GM23338 (cell line): ENCODE results near the gene BEST2. TPM values are rescaled to one million over a fixed set of nuclear protein-coding genes. Genes with fewer than 3 reads are reported as not detected.
"Not testable (repeated sequence)": the region's sequence is repeated elsewhere in the genome, so short reads cannot be mapped to it uniquely, and the experiment has no call there.

Experiments
- ATAC-seq: fragments of 200-7000 bp; cut with Tn5 transposase; 3 replicates; pipeline ENCODE4 v1.9.1; 2020
- DNase-seq: peaks from one replicate; pipeline ENCODE4 v3.0.0-alpha.2; 2015; ENCODE audit warnings: low spot score
- H2AFZ ChIP-seq: fragments of 200-600 bp; sonication (generic); 2 replicates; pipeline ENCODE4 v1.8.0; 2016; ENCODE audit warnings: antibody characterized with exemption, mild to moderate bottlenecking, moderate library complexity
- H3F3A ChIP-seq: fragments of 200-600 bp; sonication (generic); replicated peaks from 2 replicates; pipeline ENCODE4 v1.8.0; 2017; ENCODE audit warnings: antibody characterized with exemption, mixed run types, low read depth
- H3K27ac ChIP-seq: fragments of 200-600 bp; sonication (generic); 2 replicates; pipeline ENCODE4 v1.6.1; 2016; ENCODE audit warnings: low read depth
- H3K27me3 ChIP-seq: fragments of 200-600 bp; sonication (generic); 2 replicates; pipeline ENCODE4 v1.8.0; 2016; ENCODE audit warnings: mild to moderate bottlenecking, mixed run types, moderate library complexity; ENCODE audit not compliant: insufficient read depth
- H3K36me3 ChIP-seq: fragments of 200-600 bp; sonication (generic); 2 replicates; pipeline ENCODE4 v1.8.0; 2016; ENCODE audit warnings: mild to moderate bottlenecking; ENCODE audit not compliant: insufficient read depth
- H3K4me1 ChIP-seq: fragments of 200-600 bp; sonication (generic); 2 replicates; pipeline ENCODE4 v1.8.0; 2016; ENCODE audit warnings: mild to moderate bottlenecking, moderate library complexity; ENCODE audit not compliant: insufficient read depth
- H3K4me2 ChIP-seq: fragments of 200-600 bp; sonication (generic); 2 replicates; pipeline ENCODE4 v1.7.1; 2017; ENCODE audit warnings: mixed run types
- H3K4me3 ChIP-seq: fragments of 200-600 bp; sonication (generic); 2 replicates; pipeline ENCODE4 v1.6.1; 2016; ENCODE audit warnings: mixed run types
- H3K79me2 ChIP-seq: fragments of 200-600 bp; sonication (generic); replicated peaks from 2 replicates; pipeline ENCODE4 v1.8.0; 2017; ENCODE audit warnings: mild to moderate bottlenecking; ENCODE audit not compliant: insufficient read depth
- H3K9me2 ChIP-seq: fragments of 200-600 bp; sonication (generic); 2 replicates; pipeline ENCODE4 v1.8.0; 2017; ENCODE audit not compliant: insufficient read depth
- H4K20me1 ChIP-seq: fragments of 200-600 bp; sonication (generic); replicated peaks from 2 replicates; pipeline ENCODE4 v1.8.0; 2017; ENCODE audit warnings: mild to moderate bottlenecking; ENCODE audit not compliant: insufficient read depth
- H3K27ac Mint-ChIP-seq: 2 replicates; pipeline ENCODE4 v1.8.0; 2020; ENCODE audit warnings: inconsistent platforms, mild to moderate bottlenecking, moderate library complexity, mixed read lengths
- H3K27me3 Mint-ChIP-seq: 3 replicates; pipeline ENCODE4 v1.8.0; 2022; ENCODE audit warnings: low read depth, mild to moderate bottlenecking, moderate library complexity, mixed read lengths, inconsistent platforms; ENCODE audit not compliant: insufficient read depth, poor library complexity
- H3K36me3 Mint-ChIP-seq: 3 replicates; pipeline ENCODE4 v1.8.0; 2021; ENCODE audit warnings: low read depth, mild to moderate bottlenecking, inconsistent platforms, moderate library complexity, mixed read lengths
- H3K4me1 Mint-ChIP-seq: 3 replicates; pipeline ENCODE4 v1.8.0; 2020; ENCODE audit warnings: mild to moderate bottlenecking, inconsistent platforms, mixed read lengths
- H3K4me3 Mint-ChIP-seq: 3 replicates; pipeline ENCODE4 v1.8.0; 2021; ENCODE audit warnings: moderate library complexity, mild to moderate bottlenecking, inconsistent platforms, mixed read lengths
- H3K9me3 Mint-ChIP-seq: 3 replicates; pipeline ENCODE4 v1.8.0; 2020; ENCODE audit warnings: moderate library complexity, mild to moderate bottlenecking, inconsistent platforms, mixed read lengths
- CREB1 ChIP-seq: fragments of 250-450 bp; sonication (Bioruptor Pico); IDR thresholded peaks from 2 replicates; pipeline ENCODE4 v1.5.0; 2020; ENCODE audit warnings: low read depth, mild to moderate bottlenecking, moderate library complexity
- EZH2phosphoT487 ChIP-seq: fragments of 200-600 bp; sonication (generic); IDR thresholded peaks from one replicate; pipeline ENCODE4 v1.8.1; 2018; ENCODE audit warnings: antibody characterized with exemption; ENCODE audit not compliant: unreplicated experiment
- JUNB ChIP-seq: IDR thresholded peaks from one replicate; pipeline ENCODE4 v1.6.1; 2016; ENCODE audit warnings: antibody characterized with exemption; ENCODE audit not compliant: unreplicated experiment
- NANOG ChIP-seq: IDR thresholded peaks from 2 replicates; pipeline ENCODE4 v1.6.1; 2016; ENCODE audit warnings: antibody characterized with exemption, borderline replicate concordance
- POLR2AphosphoS5 ChIP-seq: IDR thresholded peaks from 2 replicates; pipeline ENCODE4 v1.6.1; 2016; ENCODE audit warnings: antibody characterized with exemption, low read depth
- ZNF331 ChIP-seq: fragments of 250-450 bp; sonication (Bioruptor Pico); IDR thresholded peaks from 2 replicates; pipeline ENCODE4 v1.5.0; 2020; ENCODE audit warnings: low read depth, mild to moderate bottlenecking, moderate library complexity
- polyA plus RNA-seq: library from polyadenylated mRNA; unstranded; fragments of >200 nt; fragmentation: Nextera tagmentation; extraction: Ambion mirVana; gene quantifications from 2 replicates; pipeline ENCODE4 v1.2.1, GENCODE V29; 2016
- total RNA-seq: library from RNA; depleted of rRNA; stranded (reverse); fragments of >200 nt; shearing (Covaris generic); gene quantifications from 2 replicates; pipeline ENCODE4 v1.2.3, GENCODE V29; 2014
- TF ChIP-seq, protein P1 (sequence below): IDR thresholded peaks from 2 replicates; pipeline ENCODE4 v1.6.1; 2016; ENCODE audit warnings: antibody characterized with exemption
- TF ChIP-seq, protein P2 (sequence below): IDR thresholded peaks from one replicate; pipeline ENCODE4 v1.6.1; 2018; ENCODE audit warnings: antibody characterized with exemption; ENCODE audit not compliant: unreplicated experiment
- TF ChIP-seq, protein P3 (sequence below): fragments of 250-450 bp; sonication (Bioruptor Pico); IDR thresholded peaks from 2 replicates; pipeline ENCODE4 v1.5.0; 2020; ENCODE audit warnings: mild to moderate bottlenecking, moderate library complexity
- TF ChIP-seq, protein P4 (sequence below), 2 experiments: fragments of 200-600 bp in 1 of 2; sonication (generic) in 1 of 2; conservative IDR thresholded peaks; 2 replicates each; pipeline versions ENCODE4 v1.5.1 to v1.6.1; 2016 to 2017; ENCODE audit warnings: antibody characterized with exemption in 2 of 2, low read depth in 2 of 2, mild to moderate bottlenecking in 2 of 2, moderate library complexity in 1 of 2

The BEST2 gene
- total and polyA plus RNA-seq, 2 experiments from 2014 or later: 1.2 to 10.4 TPM

DNA sequence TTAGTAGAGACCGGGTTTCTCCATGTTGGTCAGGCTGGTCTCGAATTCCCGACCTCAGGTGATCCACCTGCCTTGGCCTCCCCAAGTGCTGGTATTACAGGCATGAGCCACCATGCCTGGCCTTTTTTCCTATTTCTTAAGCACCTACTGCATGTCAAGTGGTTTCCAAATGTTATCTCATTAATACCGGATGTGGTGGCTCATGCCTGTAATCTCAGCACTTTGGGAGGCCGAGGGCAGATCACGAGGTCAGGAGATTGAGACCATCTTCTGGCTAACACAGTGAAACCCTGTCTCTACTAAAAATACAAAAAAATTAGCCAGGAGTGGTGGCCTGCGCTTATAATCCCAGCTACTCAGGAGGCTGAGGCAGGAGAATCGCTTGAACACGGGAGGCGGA lies 26.0 kb upstream of the BEST2 start:
- Mint-ChIP-seq H3K27me3 (peaks cover 23% of the 10 kb centered on the region), H3K4me1 (peaks cover 12% of the 10 kb centered on the region), H3K36me3 (peaks cover 38% of the 10 kb centered on the region)
- DNase-seq, H3K36me3 ChIP-seq, H3K4me2 ChIP-seq, H3K4me3 Mint-ChIP-seq, H4K20me1 ChIP-seq, ATAC-seq, H3K4me1 ChIP-seq, H3K9me3 Mint-ChIP-seq, H2AFZ ChIP-seq, H3K9me2 ChIP-seq, H3K27ac Mint-ChIP-seq, H3K27me3 ChIP-seq, H3K4me3 ChIP-seq: not testable (repeated sequence)
- H3F3A ChIP-seq: peaks cover 23% of the 10 kb centered on the region
- peaks cover 34% of the 10 kb centered on the region for H3K79me2 ChIP-seq
- peak overlapping the region; percentile 26; the same call in 1 of the 2 replicates for H3K27ac ChIP-seq

DNA sequence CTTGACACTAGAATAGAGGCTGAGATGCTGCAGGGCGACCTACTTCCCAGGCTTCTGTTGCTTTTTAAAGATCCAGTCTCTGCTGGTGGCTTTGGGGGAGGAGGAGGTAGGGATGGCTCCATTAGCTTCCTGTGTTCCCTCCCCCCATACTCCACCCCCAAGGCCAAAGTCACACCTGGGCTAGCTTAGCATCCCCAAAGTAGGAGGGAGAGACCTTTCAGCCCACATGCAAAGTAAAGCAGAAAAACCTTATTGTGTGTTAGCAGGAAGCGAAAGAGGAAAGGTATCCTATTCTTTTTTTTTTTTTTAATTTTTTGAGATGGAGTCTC lies 24.6 kb upstream of the BEST2 start:
- no peaks in the 10 kb centered on the region; the same call in 2 of the 3 replicates for H3K9me3 Mint-ChIP-seq
- peaks cover 37% of the 10 kb centered on the region for H3K36me3 Mint-ChIP-seq
- H3K4me3 Mint-ChIP-seq: no peak overlapping the region; the same call in 2 of the 3 replicates
- Histone ChIP-seq H3K4me1 (no peaks in the 10 kb centered on the region; the same call in 1 of the 2 replicates), H3K27ac (peak overlapping the region; percentile 66; the same call in 1 of the 2 replicates), H2AFZ (no peak overlapping the region), H3F3A (peaks cover 26% of the 10 kb centered on the region), H3K36me3 (no peaks in the 10 kb centered on the region), H3K4me2 (no peak overlapping the region), H3K4me3 (no peak overlapping the region), H4K20me1 (peaks cover 13% of the 10 kb centered on the region), H3K79me2 (peaks cover 32% of the 10 kb centered on the region), H3K27me3 (no peaks in the 10 kb centered on the region), H3K9me2 (no peaks in the 10 kb centered on the region)
- H3K27ac Mint-ChIP-seq: no peak overlapping the region
- DNase-seq (peak; percentile 41), ATAC-seq (no peak)
- peaks cover 8% of the 10 kb centered on the region; the same call in 2 of the 3 replicates for H3K4me1 Mint-ChIP-seq
- peaks cover 21% of the 10 kb centered on the region for H3K27me3 Mint-ChIP-seq
- TF ChIP-seq JUNB: no peak
- no peak for TF ChIP-seq POLR2AphosphoS5
- TF ChIP-seq EZH2phosphoT487: no peak
- TF ChIP-seq ZNF331 (CRISPR knock-in tag): no peak
- TF ChIP-seq, protein P1, sequence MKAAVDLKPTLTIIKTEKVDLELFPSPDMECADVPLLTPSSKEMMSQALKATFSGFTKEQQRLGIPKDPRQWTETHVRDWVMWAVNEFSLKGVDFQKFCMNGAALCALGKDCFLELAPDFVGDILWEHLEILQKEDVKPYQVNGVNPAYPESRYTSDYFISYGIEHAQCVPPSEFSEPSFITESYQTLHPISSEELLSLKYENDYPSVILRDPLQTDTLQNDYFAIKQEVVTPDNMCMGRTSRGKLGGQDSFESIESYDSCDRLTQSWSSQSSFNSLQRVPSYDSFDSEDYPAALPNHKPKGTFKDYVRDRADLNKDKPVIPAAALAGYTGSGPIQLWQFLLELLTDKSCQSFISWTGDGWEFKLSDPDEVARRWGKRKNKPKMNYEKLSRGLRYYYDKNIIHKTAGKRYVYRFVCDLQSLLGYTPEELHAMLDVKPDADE: no peak
- no peak for TF ChIP-seq NANOG
- TF ChIP-seq, protein P2, sequence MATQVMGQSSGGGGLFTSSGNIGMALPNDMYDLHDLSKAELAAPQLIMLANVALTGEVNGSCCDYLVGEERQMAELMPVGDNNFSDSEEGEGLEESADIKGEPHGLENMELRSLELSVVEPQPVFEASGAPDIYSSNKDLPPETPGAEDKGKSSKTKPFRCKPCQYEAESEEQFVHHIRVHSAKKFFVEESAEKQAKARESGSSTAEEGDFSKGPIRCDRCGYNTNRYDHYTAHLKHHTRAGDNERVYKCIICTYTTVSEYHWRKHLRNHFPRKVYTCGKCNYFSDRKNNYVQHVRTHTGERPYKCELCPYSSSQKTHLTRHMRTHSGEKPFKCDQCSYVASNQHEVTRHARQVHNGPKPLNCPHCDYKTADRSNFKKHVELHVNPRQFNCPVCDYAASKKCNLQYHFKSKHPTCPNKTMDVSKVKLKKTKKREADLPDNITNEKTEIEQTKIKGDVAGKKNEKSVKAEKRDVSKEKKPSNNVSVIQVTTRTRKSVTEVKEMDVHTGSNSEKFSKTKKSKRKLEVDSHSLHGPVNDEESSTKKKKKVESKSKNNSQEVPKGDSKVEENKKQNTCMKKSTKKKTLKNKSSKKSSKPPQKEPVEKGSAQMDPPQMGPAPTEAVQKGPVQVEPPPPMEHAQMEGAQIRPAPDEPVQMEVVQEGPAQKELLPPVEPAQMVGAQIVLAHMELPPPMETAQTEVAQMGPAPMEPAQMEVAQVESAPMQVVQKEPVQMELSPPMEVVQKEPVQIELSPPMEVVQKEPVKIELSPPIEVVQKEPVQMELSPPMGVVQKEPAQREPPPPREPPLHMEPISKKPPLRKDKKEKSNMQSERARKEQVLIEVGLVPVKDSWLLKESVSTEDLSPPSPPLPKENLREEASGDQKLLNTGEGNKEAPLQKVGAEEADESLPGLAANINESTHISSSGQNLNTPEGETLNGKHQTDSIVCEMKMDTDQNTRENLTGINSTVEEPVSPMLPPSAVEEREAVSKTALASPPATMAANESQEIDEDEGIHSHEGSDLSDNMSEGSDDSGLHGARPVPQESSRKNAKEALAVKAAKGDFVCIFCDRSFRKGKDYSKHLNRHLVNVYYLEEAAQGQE: no peak
- TF ChIP-seq, protein P3, sequence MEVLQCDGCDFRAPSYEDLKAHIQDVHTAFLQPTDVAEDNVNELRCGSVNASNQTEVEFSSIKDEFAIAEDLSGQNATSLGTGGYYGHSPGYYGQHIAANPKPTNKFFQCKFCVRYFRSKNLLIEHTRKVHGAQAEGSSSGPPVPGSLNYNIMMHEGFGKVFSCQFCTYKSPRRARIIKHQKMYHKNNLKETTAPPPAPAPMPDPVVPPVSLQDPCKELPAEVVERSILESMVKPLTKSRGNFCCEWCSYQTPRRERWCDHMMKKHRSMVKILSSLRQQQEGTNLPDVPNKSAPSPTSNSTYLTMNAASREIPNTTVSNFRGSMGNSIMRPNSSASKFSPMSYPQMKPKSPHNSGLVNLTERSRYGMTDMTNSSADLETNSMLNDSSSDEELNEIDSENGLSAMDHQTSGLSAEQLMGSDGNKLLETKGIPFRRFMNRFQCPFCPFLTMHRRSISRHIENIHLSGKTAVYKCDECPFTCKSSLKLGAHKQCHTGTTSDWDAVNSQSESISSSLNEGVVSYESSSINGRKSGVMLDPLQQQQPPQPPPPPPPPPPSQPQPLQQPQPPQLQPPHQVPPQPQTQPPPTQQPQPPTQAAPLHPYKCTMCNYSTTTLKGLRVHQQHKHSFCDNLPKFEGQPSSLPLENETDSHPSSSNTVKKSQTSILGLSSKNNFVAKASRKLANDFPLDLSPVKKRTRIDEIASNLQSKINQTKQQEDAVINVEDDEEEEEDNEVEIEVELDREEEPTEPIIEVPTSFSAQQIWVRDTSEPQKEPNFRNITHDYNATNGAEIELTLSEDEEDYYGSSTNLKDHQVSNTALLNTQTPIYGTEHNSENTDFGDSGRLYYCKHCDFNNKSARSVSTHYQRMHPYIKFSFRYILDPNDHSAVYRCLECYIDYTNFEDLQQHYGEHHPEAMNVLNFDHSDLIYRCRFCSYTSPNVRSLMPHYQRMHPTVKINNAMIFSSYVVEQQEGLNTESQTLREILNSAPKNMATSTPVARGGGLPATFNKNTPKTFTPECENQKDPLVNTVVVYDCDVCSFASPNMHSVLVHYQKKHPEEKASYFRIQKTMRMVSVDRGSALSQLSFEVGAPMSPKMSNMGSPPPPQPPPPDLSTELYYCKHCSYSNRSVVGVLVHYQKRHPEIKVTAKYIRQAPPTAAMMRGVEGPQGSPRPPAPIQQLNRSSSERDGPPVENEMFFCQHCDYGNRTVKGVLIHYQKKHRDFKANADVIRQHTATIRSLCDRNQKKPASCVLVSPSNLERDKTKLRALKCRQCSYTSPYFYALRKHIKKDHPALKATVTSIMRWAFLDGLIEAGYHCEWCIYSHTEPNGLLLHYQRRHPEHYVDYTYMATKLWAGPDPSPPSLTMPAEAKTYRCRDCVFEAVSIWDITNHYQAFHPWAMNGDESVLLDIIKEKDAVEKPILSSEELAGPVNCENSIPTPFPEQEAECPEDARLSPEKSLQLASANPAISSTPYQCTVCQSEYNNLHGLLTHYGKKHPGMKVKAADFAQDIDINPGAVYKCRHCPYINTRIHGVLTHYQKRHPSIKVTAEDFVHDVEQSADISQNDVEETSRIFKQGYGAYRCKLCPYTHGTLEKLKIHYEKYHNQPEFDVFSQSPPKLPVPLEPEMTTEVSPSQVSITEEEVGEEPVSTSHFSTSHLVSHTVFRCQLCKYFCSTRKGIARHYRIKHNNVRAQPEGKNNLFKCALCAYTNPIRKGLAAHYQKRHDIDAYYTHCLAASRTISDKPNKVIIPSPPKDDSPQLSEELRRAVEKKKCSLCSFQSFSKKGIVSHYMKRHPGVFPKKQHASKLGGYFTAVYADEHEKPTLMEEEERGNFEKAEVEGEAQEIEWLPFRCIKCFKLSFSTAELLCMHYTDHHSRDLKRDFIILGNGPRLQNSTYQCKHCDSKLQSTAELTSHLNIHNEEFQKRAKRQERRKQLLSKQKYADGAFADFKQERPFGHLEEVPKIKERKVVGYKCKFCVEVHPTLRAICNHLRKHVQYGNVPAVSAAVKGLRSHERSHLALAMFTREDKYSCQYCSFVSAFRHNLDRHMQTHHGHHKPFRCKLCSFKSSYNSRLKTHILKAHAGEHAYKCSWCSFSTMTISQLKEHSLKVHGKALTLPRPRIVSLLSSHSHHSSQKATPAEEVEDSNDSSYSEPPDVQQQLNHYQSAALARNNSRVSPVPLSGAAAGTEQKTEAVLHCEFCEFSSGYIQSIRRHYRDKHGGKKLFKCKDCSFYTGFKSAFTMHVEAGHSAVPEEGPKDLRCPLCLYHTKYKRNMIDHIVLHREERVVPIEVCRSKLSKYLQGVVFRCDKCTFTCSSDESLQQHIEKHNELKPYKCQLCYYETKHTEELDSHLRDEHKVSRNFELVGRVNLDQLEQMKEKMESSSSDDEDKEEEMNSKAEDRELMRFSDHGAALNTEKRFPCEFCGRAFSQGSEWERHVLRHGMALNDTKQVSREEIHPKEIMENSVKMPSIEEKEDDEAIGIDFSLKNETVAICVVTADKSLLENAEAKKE (CRISPR knock-in tag): no peak
- TF ChIP-seq, protein P4, sequence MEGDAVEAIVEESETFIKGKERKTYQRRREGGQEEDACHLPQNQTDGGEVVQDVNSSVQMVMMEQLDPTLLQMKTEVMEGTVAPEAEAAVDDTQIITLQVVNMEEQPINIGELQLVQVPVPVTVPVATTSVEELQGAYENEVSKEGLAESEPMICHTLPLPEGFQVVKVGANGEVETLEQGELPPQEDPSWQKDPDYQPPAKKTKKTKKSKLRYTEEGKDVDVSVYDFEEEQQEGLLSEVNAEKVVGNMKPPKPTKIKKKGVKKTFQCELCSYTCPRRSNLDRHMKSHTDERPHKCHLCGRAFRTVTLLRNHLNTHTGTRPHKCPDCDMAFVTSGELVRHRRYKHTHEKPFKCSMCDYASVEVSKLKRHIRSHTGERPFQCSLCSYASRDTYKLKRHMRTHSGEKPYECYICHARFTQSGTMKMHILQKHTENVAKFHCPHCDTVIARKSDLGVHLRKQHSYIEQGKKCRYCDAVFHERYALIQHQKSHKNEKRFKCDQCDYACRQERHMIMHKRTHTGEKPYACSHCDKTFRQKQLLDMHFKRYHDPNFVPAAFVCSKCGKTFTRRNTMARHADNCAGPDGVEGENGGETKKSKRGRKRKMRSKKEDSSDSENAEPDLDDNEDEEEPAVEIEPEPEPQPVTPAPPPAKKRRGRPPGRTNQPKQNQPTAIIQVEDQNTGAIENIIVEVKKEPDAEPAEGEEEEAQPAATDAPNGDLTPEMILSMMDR (conservative IDR thresholded peaks at IDR 0.05; ENCODE audit: low read depth in 2 of 2): no peak
- TF ChIP-seq CREB1 (CRISPR knock-in tag): no peak
